ENCODE data around the gene SPRY2.
A peak's percentile ranks its signal among the peaks of the same experiment; 100 is the strongest.

SPRY2 gene

GRCh38 chr13:80361883-80362327 is 21.0 kb upstream of the SPRY2 start:
- H3K4me2 ChIP-seq (ENCODE audit: low read length) = no peak overlapping the region

GRCh38 chr13:80361298-80361697 is 20.4 kb upstream of the SPRY2 start:
- no peaks in the 10 kb centered on the region for H3K36me3 ChIP-seq (replicated peaks; ENCODE audit: low read depth, low read length)
- H3K9me3 ChIP-seq (ENCODE audit: insufficient read depth, low read length) = no peaks in the 10 kb centered on the region
- H3K79me2 ChIP-seq (ENCODE audit: low read length) = no peaks in the 10 kb centered on the region
- H3K27me3 ChIP-seq (ENCODE audit: low read depth, low read length) = no peaks in the 10 kb centered on the region
- H3K4me1 ChIP-seq (ENCODE audit: low read length) = 0 out of 2 replicates have a peak, but pooled peaks cover 2% of the 10 kb centered on the region
- no peak overlapping the region for H3K9ac ChIP-seq (ENCODE audit: low read length)
- no peak overlapping the region for H3K4me3 ChIP-seq (ENCODE audit: low read length)
- H3K27ac ChIP-seq (ENCODE audit: low read length) = no peak overlapping the region
- TF ChIP-seq EZH2phosphoT487 (IDR thresholded peaks at IDR 0.05; ENCODE audit: low read depth) (no peak), CTCF (IDR thresholded peaks at IDR 0.05; ENCODE audit: low read depth, low read length) (no peak)
- no peak overlapping the region for H2AFZ ChIP-seq (ENCODE audit: low read depth, low read length)
- H4K20me1 ChIP-seq (ENCODE audit: insufficient read depth, low read length) = no peaks in the 10 kb centered on the region
- no peak overlapping the region for H3K4me2 ChIP-seq (ENCODE audit: low read length)

More at GRCh38 chr13:80361883-80362327, 21.0 kb upstream of the SPRY2 start:
- peak; percentile 49 for TF ChIP-seq CTCF (IDR thresholded peaks at IDR 0.05; ENCODE audit: low read depth, low read length)
- no peak for TF ChIP-seq EZH2phosphoT487 (IDR thresholded peaks at IDR 0.05; ENCODE audit: low read depth)
- no peak overlapping the region for H3K9ac ChIP-seq (ENCODE audit: low read length)
- no peaks in the 10 kb centered on the region for H4K20me1 ChIP-seq (ENCODE audit: insufficient read depth, low read length)
- no peak overlapping the region for H3K4me3 ChIP-seq (ENCODE audit: low read length)
- 0 out of 2 replicates have a peak, but pooled peaks cover 2% of the 10 kb centered on the region for H3K4me1 ChIP-seq (ENCODE audit: low read length)
- H3K27me3 ChIP-seq (ENCODE audit: low read depth, low read length) = no peaks in the 10 kb centered on the region
- no peak overlapping the region for H3K27ac ChIP-seq (ENCODE audit: low read length)
- no peaks in the 10 kb centered on the region for H3K79me2 ChIP-seq (ENCODE audit: low read length)
- H3K36me3 ChIP-seq (replicated peaks; ENCODE audit: low read depth, low read length) = no peaks in the 10 kb centered on the region
- peak overlapping the region; percentile 70; the same call in 1 of the 2 replicates for H2AFZ ChIP-seq (ENCODE audit: low read depth, low read length)
- H3K9me3 ChIP-seq (ENCODE audit: insufficient read depth, low read length) = no peaks in the 10 kb centered on the region

- H2AFZ ChIP-seq (ENCODE audit: low read depth, low read length) = no peak overlapping the region
- no peak overlapping the region for H3K9ac ChIP-seq (ENCODE audit: low read length)
- H3K9me3 ChIP-seq (ENCODE audit: insufficient read depth, low read length) = no peaks in the 10 kb centered on the region
- H3K4me2 ChIP-seq (ENCODE audit: low read length) = no peak overlapping the region
- 0 out of 2 replicates have a peak, but pooled peaks cover 2% of the 10 kb centered on the region for H3K4me1 ChIP-seq (ENCODE audit: low read length)
- H3K27ac ChIP-seq (ENCODE audit: low read length) = no peak overlapping the region
- no peaks in the 10 kb centered on the region for H3K36me3 ChIP-seq (replicated peaks; ENCODE audit: low read depth, low read length)
- no peak for TF ChIP-seq CTCF (IDR thresholded peaks at IDR 0.05; ENCODE audit: low read depth, low read length)
- TF ChIP-seq EZH2phosphoT487 (IDR thresholded peaks at IDR 0.05; ENCODE audit: low read depth) = no peak
- no peaks in the 10 kb centered on the region for H4K20me1 ChIP-seq (ENCODE audit: insufficient read depth, low read length)
- no peaks in the 10 kb centered on the region for H3K27me3 ChIP-seq (ENCODE audit: low read depth, low read length)
- no peaks in the 10 kb centered on the region for H3K79me2 ChIP-seq (ENCODE audit: low read length)
- H3K4me3 ChIP-seq (ENCODE audit: low read length) = no peak overlapping the region
Measured at GRCh38 chr13:80360453-80360800, 19.5 kb upstream of the SPRY2 start.

- no peak overlapping the region for H3K4me2 ChIP-seq (ENCODE audit: low read length)
- no peaks in the 10 kb centered on the region for H3K9me3 ChIP-seq (ENCODE audit: insufficient read depth, low read length)
- no peaks in the 10 kb centered on the region for H4K20me1 ChIP-seq (ENCODE audit: insufficient read depth, low read length)
- TF ChIP-seq CTCF (IDR thresholded peaks at IDR 0.05; ENCODE audit: low read depth, low read length) (no peak), EZH2phosphoT487 (IDR thresholded peaks at IDR 0.05; ENCODE audit: low read depth) (no peak)
- no peaks in the 10 kb centered on the region for H3K79me2 ChIP-seq (ENCODE audit: low read length)
- H3K4me3 ChIP-seq (ENCODE audit: low read length) = no peak overlapping the region
- no peaks in the 10 kb centered on the region for H3K36me3 ChIP-seq (replicated peaks; ENCODE audit: low read depth, low read length)
- no peak overlapping the region for H3K27ac ChIP-seq (ENCODE audit: low read length)
- no peak overlapping the region for H2AFZ ChIP-seq (ENCODE audit: low read depth, low read length)
- 0 out of 2 replicates have a peak, but pooled peaks cover 2% of the 10 kb centered on the region for H3K4me1 ChIP-seq (ENCODE audit: low read length)
- no peaks in the 10 kb centered on the region for H3K27me3 ChIP-seq (ENCODE audit: low read depth, low read length)
- H3K9ac ChIP-seq (ENCODE audit: low read length) = no peak overlapping the region
Measured at GRCh38 chr13:80359778-80360452, 19.0 kb upstream of the SPRY2 start.

Measured in OCI-LY3 (cell line).